ENCODE results near the gene BAK1. TPM values are rescaled to one million over a fixed set of nuclear protein-coding genes. Genes with fewer than 3 reads are reported as not detected.

Gene BAK1
- total and polyA plus RNA-seq, 2 of the 4 experiments (the other 2 are of a cell fraction): 12.0 to 19.0 TPM

- no peaks in the 10 kb centered on the region for H3K79me1 ChIP-seq (ENCODE audit: low read depth in 1 of 2, low read length in 2 of 2)
- H3K36me3 ChIP-seq (ENCODE audit: control insufficient read depth, insufficient read depth, low read length): no peaks in the 10 kb centered on the region
- H3K9me1 ChIP-seq (ENCODE audit: insufficient read depth, low read length): peaks cover 14% of the 10 kb centered on the region
- peak overlapping the region; percentile 9; the same call in 1 of the 2 replicates for H3K18ac ChIP-seq (ENCODE audit: low read depth, low read length)
- no peak overlapping the region; the same call in 1 of the 2 replicates for H3K56ac ChIP-seq (ENCODE audit: extremely low read depth, insufficient read depth, low read length)
- ChIA-PET CTCF (interaction anchor here (0.7 to 1.6 kb wide), 12 partner anchors 9 to 120 kb away, joined by 3 to 21 read pairs (median 3); partner anchors contain the start of gene ITPR3), POLR2A (ENCODE audit: unreplicated experiment) (no interaction called here)
- H3K27ac ChIP-seq (ENCODE audit: insufficient read depth, low read length): peak overlapping the region; percentile 41
- H2AK5ac ChIP-seq (ENCODE audit: low read depth, low read length): peak overlapping the region; percentile 98
- no peaks in the 10 kb centered on the region for H4K20me1 ChIP-seq (ENCODE audit: insufficient read depth, low read length)
- TF ChIP-seq RAD21 (IDR thresholded peaks at IDR 0.05; ENCODE audit: low read length) (no peak), CEBPB (IDR thresholded peaks at IDR 0.05; ENCODE audit: low read depth, low read length) (no peak), FOS (IDR thresholded peaks at IDR 0.05; ENCODE audit: low read depth, low read length) (no peak), POLR2A (IDR thresholded peaks at IDR 0.05; ENCODE audit: low read depth, low read length) (no peak), CTCF (conservative IDR thresholded peaks at IDR 0.05; ENCODE audit: low read depth, low read length) (no peak), SMC3 (IDR thresholded peaks at IDR 0.05; ENCODE audit: low read depth, low read length) (no peak), BHLHE40 (IDR thresholded peaks at IDR 0.05; ENCODE audit: low read depth, low read length) (no peak), CHD1 (IDR thresholded peaks at IDR 0.05; ENCODE audit: low read depth, low read length) (no peak), RCOR1 (IDR thresholded peaks at IDR 0.05; ENCODE audit: insufficient replicate concordance, low read length) (no peak), ELK1 (IDR thresholded peaks at IDR 0.05; ENCODE audit: borderline replicate concordance, low read depth, low read length) (no peak), NFE2L2 (IDR thresholded peaks at IDR 0.05; ENCODE audit: low read depth, low read length) (no peak), MAFK (IDR thresholded peaks at IDR 0.05; ENCODE audit: low read depth, low read length) (no peak), MAZ (IDR thresholded peaks at IDR 0.05; ENCODE audit: borderline replicate concordance, low read depth, low read length) (no peak), MXI1 (IDR thresholded peaks at IDR 0.05; ENCODE audit: borderline replicate concordance, low read depth, low read length) (no peak)
- H3K4ac ChIP-seq (ENCODE audit: low read depth, low read length): peak overlapping the region; percentile 46
- H2BK120ac ChIP-seq (ENCODE audit: low read depth, low read length): peak overlapping the region; percentile 95
- H4K5ac ChIP-seq (ENCODE audit: low read depth, low read length): peak overlapping the region; percentile 65
- WGBS, 2 experiments (ENCODE audit: extremely low coverage in 2 of 2, insufficient read length in 1 of 2): 100% methylated on average over 1 of the region's 15 CpGs; no CpG with 5 or more reads in 1 of the 2 experiments
- no peaks in the 10 kb centered on the region for H3K27me3 ChIP-seq (ENCODE audit: control insufficient read depth, insufficient read depth, low read length)
- peaks cover 15% of the 10 kb centered on the region for H3K4me1 ChIP-seq (ENCODE audit: control insufficient read depth, insufficient read depth, low read length)
- H2BK5ac ChIP-seq (ENCODE audit: low read depth, low read length, poor library complexity, severe bottlenecking): peak overlapping the region; percentile 93
- H3K9me3 ChIP-seq (ENCODE audit: control insufficient read depth, insufficient read depth, low read length): no peaks in the 10 kb centered on the region
- H2AFZ ChIP-seq (replicated peaks; ENCODE audit: low read length, poor library complexity): peak overlapping the region; percentile 96
- H3K4me2 ChIP-seq (ENCODE audit: low read depth, low read length): no peak overlapping the region
- intact Hi-C loops (cut with micrococcal nuclease) (no loop called here), in situ Hi-C loops (cut with MboI; ENCODE audit: low sequenced_read_pairs) (no loop called here), dilution Hi-C loops (cut with HindIII; ENCODE audit: low sequenced_read_pairs, unreplicated experiment) (no loop called here)
- peak overlapping the region; percentile 31; the same call in 1 of the 2 replicates for H3K23ac ChIP-seq (ENCODE audit: low read depth, low read length)
- H2BK15ac ChIP-seq (ENCODE audit: low read depth, low read length): peak overlapping the region; percentile 70; the same call in 1 of the 3 replicates
- no peak overlapping the region for H3K9ac ChIP-seq (ENCODE audit: low read depth, low read length)
- peak overlapping the region; percentile 98 for H2BK20ac ChIP-seq (ENCODE audit: low read depth, low read length)
- peak overlapping the region; percentile 58 to 91 for H4K8ac ChIP-seq (ENCODE audit: low read depth in 2 of 2, low read length in 2 of 2)
- peak overlapping the region; percentile 90 for H4K91ac ChIP-seq (ENCODE audit: insufficient read depth, low read depth, low read length)
- H3K4me3 ChIP-seq (ENCODE audit: insufficient read depth, low read depth, low read length): no peak overlapping the region
- DNase-seq (no peak), ATAC-seq (ENCODE audit: low read depth) (no peak)
- H2AK9ac ChIP-seq (replicated peaks; ENCODE audit: low read depth, low read length, poor library complexity): peak overlapping the region; percentile 99
- no TSS peak for BruUV-seq (replicated peaks)
- H3K14ac ChIP-seq (replicated peaks; ENCODE audit: low read depth, low read length): peak overlapping the region; percentile 68
These were observed 10.6 kb upstream of the BAK1 start for GRCh38 chr6:33590531-33591198.
